HG03558 (cell line): ENCODE measurements around the gene MSI1.

Experiments used
- ATAC-seq: cut with Tn5 transposase; IDR thresholded peaks from one replicate; pipeline ENCODE4 v1.9.1; 2021; ENCODE audit warnings: moderate number of reproducible peaks; ENCODE audit not compliant: unreplicated experiment; ENCODE audit errors: extremely low read depth

The MSI1 gene

GRCh38 chr12:120378036-120378435 is 9.1 kb upstream of the MSI1 start:
- no peak for ATAC-seq

- ATAC-seq = no peak
These were observed 8.6 kb upstream of the MSI1 start for GRCh38 chr12:120377611-120378010.

GRCh38 chr12:120376934-120377572 is 8.1 kb upstream of the MSI1 start:
- ATAC-seq = no peak

GRCh38 chr12:120376416-120376815 is 7.5 kb upstream of the MSI1 start:
- ATAC-seq = no peak

- ATAC-seq = no peak
These were observed 7.0 kb upstream of the MSI1 start for GRCh38 chr12:120376009-120376408.

- ATAC-seq = no peak
These were observed 4.7 kb upstream of the MSI1 start for GRCh38 chr12:120373683-120374082.

GRCh38 chr12:120370343-120371243 is 1.6 kb upstream of the MSI1 start:
- no peak for ATAC-seq

GRCh38 chr12:120369603-120370342 is 809 bp upstream of the MSI1 start:
- ATAC-seq = no peak

GRCh38 chr12:120367924-120368788 is 808 bp downstream of the MSI1 start:
- ATAC-seq = no peak

- no peak for ATAC-seq
These were observed 1.6 kb downstream of the MSI1 start for GRCh38 chr12:120367233-120367923.

- no peak for ATAC-seq
These were observed 2.1 kb downstream of the MSI1 start for GRCh38 chr12:120366845-120367232.

- no peak for ATAC-seq
These were observed 2.6 kb downstream of the MSI1 start for GRCh38 chr12:120366341-120366705.

GRCh38 chr12:120365675-120366340 is 3.2 kb downstream of the MSI1 start:
- ATAC-seq = no peak

GRCh38 chr12:120364487-120364886 is 4.5 kb downstream of the MSI1 start:
- no peak for ATAC-seq

- no peak for ATAC-seq
These were observed 5.6 kb downstream of the MSI1 start for GRCh38 chr12:120363274-120363855.

GRCh38 chr12:120362516-120363273 is 6.3 kb downstream of the MSI1 start:
- no peak for ATAC-seq

GRCh38 chr12:120361506-120362208 is 7.3 kb downstream of the MSI1 start:
- no peak for ATAC-seq
